IPS-11a (cell line): ENCODE measurements around the gene PAGE4.

Experiments
- H3K4me3 ChIP-seq: one replicate; pipeline ENCODE4 v1.5.1; 2013; ENCODE audit warnings: low read depth, low read length, control low read depth

Gene PAGE4, protein sequence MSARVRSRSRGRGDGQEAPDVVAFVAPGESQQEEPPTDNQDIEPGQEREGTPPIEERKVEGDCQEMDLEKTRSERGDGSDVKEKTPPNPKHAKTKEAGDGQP

GRCh38 chrX:49829016-49829415, at the start of gene PAGE4:
Gene PAGE4 (plus strand): TSS chrX:49829303. CDS start chrX:49830429, 1,126 bp downstream.
- no peak within 1 kb of the TSS for H3K4me3 ChIP-seq

DNA sequence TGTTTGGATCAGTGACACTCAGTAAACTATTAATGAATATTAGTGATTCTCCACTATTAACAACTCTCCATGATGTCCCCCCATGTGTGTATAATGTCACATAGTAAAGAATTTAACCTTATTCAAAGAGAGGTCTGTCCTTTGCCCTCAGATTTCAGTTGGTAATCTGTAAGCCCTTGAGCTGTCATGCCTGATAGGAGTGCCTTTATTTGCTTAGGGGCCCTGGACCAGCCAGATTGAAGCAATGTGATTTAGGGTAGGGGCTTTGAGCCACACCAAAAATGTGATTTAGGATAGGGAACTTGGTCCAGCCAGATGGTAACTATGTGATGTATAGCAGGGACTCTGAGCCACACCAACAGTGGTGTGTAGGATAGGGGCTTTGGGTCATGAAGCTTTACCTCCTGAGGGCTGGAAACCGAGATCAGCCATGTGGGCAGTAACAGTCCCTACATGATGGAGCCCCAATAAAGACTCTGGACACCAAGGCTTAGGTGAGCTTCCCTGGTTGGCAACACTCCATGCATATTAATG, 44.3 kb upstream of the PAGE4 start:
- no peak overlapping the region for H3K4me3 ChIP-seq

GRCh38 chrX:49792376-49792775, 36.7 kb upstream of the PAGE4 start:
- H3K4me3 ChIP-seq: no peak overlapping the region

- no peak overlapping the region for H3K4me3 ChIP-seq
These were observed 35.4 kb upstream of the PAGE4 start for GRCh38 chrX:49793686-49794085.

DNA sequence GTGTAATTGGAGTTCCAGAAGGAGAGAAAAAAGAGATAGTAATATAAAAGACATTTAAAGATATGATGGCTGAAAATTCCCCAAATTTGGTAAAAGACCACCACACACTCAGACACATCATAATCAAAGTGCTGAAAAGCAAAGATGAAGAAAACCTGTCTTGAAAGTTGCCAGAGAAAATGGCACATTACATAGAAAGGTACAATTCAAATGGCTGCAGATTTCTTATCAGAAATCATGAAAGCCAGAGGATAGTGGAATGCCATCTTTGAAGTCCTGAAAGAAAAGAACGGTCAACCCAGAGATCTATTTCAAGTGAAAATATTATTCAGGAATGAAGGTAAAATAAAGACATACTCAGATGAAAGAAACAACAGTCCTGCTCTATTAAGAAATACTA, 29.3 kb upstream of the PAGE4 start:
- H3K4me3 ChIP-seq: no peak overlapping the region

DNA sequence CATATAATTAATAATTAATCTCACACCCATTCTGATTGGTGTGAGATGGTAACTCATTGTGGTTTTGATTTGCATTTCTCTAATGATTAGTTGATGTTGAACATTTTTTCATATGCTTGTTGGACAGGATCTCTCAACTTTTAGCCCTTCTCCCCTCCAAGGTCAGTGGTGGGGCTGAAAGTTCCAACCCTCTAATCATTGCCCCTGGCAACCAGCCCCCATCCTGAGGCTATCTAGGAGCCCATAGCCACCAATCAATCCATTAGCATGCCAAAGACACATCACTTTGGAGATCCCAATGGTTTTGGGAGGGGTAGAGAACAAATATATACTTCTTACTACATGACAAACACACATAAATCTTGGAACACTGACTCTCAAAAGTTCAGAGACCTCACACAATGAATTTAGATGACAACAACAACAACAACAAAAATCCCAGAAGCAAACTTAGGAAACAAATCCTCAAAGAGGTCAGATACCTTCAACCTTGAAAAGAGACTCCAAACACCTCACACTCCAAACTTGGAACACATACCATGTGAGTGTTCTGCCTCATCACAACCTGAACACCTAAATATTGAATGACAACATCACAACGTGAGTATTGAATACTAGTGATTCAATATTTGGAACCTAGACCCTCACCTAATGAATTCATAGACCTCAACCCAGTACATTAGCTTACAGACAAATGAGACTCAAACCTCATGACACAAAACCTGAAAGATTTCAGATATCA, 19.0 kb upstream of the PAGE4 start:
- H3K4me3 ChIP-seq: no peak overlapping the region

DNA sequence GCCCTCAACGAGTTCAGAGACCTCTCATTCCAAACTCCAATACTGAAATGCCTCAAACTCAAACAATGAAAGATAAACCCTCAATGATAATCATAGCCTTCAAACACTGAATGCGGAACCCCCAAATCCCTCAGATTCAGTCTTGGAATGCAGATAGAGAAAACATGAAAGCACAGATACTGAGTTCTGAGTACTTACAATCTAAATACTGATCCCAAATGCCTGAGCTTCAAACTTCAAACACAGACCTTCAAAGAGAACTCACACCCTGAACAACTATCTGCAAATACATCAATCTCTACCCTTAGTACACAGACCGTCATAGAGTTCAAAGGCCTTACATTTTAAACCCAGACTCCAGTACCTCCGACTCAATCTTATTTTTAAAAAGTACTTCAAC, 16.9 kb upstream of the PAGE4 start:
- no peak overlapping the region for H3K4me3 ChIP-seq

DNA sequence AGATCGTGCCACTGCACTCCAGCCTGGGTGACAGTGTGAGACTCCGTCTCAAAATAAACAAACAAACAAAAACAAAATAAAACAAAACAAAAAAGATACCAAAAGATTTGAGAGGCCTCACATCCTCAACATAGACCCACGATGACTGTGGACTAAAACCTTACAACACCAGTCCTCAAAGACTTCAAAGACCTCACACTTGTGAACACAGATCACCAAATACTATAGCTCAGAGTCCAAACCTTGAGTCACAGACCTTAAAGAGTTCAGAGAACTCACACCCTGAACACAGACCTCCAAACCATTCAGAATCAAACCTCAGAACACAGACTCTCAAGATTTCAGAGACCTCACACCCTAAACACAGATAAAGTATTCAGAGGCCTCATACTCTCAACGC, 12.7 kb upstream of the PAGE4 start:
- no peak overlapping the region for H3K4me3 ChIP-seq

DNA sequence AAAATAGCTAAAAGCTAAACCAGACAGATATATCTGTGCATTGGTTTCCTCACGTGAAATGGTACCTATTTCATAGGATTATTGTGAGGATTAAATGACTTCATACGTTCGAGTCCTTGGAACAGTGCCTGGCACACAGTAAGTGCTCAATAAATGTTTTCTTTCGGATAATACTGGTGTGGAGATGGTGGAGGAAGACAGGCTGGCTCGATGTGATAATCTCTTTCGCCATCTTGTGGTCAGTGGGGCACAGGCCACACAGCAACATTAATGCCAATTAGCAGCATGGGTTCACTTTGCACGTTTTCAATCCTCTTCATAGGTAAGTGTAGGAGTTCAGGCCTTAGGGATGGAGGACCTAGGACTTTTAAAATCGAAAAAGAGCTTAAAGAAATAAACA, 9.3 kb downstream of the PAGE4 start:
- H3K4me3 ChIP-seq: no peak overlapping the region

GRCh38 chrX:49840679-49841078, 11.6 kb downstream of the PAGE4 start:
- no peak overlapping the region for H3K4me3 ChIP-seq

DNA sequence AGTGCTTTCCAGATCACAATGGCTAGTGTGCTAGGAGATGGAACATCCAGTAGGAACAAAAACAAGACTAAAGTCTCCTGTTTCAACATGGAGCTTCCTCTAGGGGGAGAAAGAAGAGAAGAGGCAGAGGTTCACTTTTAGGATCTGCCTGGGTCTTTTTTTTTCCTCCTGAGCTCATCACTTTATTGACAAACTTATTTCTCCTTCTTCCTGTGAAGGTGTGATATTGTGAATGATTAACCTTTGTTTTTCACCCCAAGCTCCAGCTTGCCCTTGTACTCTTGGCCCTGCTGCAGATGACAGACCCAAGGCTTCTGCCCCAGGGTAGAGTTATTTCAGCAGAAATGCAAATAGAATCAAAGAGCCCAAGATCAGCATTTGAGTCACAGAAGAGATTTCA, 13.5 kb downstream of the PAGE4 start:
- no peak overlapping the region for H3K4me3 ChIP-seq

DNA sequence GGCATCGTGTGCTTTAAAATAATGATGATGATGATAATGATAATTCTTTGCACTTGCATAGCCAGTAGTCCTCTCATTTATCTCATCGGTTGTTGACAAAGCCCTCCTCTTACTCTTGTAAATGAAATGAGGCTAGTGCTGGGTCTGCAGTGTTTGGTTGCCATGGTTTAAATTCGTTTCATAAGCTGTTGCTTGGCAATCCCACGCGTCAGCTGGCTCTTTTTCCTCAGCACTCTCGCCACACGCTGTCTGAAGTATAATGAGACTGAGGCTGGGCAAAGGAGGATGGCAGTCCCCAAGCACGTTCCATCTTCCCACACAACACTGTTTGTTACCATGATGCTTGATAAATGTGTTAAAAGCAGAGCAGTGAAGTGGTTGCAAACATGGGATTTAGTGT, 15.5 kb downstream of the PAGE4 start:
- no peak overlapping the region for H3K4me3 ChIP-seq

- H3K4me3 ChIP-seq: no peak overlapping the region
These were observed 16.7 kb downstream of the PAGE4 start for GRCh38 chrX:49845701-49846403.

DNA sequence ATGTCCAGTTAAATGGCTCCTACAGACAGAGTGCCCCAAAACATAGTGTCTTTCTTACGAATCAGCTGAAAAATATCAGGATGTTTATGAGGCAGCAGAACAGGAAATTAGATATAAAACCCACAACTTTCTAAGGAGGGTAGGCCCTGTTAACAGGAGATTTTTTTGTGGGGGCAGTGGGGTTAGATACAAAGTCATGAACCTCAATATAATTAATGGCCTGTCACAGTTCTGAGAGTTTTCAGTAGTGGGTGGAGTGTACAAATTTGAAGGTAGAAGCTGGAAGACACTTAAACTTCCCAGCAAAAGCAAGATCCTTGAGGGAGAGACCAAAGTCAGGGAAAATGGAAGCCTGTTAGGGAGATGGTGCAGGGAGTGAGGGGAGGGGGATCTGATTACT, 17.4 kb downstream of the PAGE4 start:
- H3K4me3 ChIP-seq: no peak overlapping the region

GRCh38 chrX:49848275-49848674, 19.2 kb downstream of the PAGE4 start:
- no peak overlapping the region for H3K4me3 ChIP-seq

DNA sequence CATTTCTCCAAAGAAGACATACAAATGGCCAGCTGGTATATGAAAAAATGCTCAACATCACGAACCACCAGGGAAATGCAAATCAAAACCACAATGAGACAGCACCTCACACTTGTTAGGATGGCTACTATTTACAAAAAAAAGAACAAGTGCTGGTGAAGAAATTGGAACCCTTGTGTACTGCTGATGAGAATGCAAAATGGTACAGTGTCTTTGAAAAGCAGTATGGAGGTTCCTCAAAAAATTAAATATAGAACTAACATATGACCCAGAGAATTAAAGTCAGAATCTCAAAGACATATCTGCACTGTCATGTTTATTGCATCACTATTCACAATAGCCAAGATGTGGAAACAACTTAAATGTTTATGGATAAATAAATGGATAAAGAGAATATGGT, 20.9 kb downstream of the PAGE4 start:
- H3K4me3 ChIP-seq: no peak overlapping the region

- no peak overlapping the region for H3K4me3 ChIP-seq
These were observed 24.6 kb downstream of the PAGE4 start for GRCh38 chrX:49853661-49854060.

- H3K4me3 ChIP-seq: no peak overlapping the region
These were observed 27.7 kb downstream of the PAGE4 start for GRCh38 chrX:49856819-49857218.

DNA sequence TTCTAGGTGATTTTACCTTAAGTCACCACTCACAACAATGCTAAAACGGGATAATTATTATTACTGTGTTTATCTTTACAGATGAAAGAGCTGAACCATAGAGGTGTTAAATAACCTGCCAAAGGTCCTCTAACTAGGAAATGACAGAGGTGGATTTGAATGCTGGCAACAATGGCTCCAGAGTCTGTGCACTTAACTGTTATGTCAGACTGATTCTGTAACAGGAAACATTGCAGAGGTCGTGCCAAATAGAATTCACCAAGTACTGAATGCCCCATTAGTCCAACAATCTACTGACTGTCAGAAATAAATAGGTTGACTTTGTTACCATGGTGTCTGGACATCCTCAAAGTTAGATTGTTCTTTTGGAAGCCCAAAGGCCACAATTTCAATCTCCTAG, 29.2 kb downstream of the PAGE4 start:
- no peak overlapping the region for H3K4me3 ChIP-seq

- H3K4me3 ChIP-seq: no peak overlapping the region
These were observed 30.4 kb downstream of the PAGE4 start for GRCh38 chrX:49859491-49859890.

GRCh38 chrX:49860867-49861535, 31.9 kb downstream of the PAGE4 start:
- H3K4me3 ChIP-seq: no peak overlapping the region

GRCh38 chrX:49862093-49862492, 33.0 kb downstream of the PAGE4 start:
- H3K4me3 ChIP-seq: no peak overlapping the region
